ENCODE data around the gene HARS1. TPM values are rescaled to one million over a fixed set of nuclear protein-coding genes. Genes with fewer than 3 reads are reported as not detected.
A peak's percentile ranks its signal among the peaks of the same experiment; 100 is the strongest.
"Not testable (repeated sequence)": the region's sequence is repeated elsewhere in the genome, so short reads cannot be mapped to it uniquely, and the experiment has no call there.

Gene HARS1
- total RNA-seq, 1 experiment from 2014 or later, result 55.6 TPM

DNA sequence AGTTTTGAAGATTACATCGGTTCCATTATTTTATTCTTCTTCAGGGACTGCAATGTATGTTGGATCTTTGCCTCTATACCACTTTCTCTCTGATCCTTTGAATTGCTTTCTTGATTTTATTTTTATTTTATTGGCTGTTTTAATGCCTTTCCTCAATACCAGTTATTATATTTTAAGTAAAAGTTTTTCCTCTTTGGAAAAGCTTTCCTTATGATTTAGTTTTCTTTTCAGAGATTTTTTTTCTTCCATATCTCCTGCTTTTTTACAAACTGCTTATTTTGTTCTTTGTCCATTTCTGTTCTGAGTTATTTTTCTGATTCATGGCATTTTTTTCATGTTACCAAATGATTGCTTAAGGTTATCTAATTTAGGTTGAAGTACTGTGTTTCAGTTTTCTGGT lies 20.6 kb upstream of the HARS1 start (continued):
- no peak for TF ChIP-seq ZNF121 (CRISPR knock-in tag; IDR thresholded peaks at IDR 0.05)

DNA sequence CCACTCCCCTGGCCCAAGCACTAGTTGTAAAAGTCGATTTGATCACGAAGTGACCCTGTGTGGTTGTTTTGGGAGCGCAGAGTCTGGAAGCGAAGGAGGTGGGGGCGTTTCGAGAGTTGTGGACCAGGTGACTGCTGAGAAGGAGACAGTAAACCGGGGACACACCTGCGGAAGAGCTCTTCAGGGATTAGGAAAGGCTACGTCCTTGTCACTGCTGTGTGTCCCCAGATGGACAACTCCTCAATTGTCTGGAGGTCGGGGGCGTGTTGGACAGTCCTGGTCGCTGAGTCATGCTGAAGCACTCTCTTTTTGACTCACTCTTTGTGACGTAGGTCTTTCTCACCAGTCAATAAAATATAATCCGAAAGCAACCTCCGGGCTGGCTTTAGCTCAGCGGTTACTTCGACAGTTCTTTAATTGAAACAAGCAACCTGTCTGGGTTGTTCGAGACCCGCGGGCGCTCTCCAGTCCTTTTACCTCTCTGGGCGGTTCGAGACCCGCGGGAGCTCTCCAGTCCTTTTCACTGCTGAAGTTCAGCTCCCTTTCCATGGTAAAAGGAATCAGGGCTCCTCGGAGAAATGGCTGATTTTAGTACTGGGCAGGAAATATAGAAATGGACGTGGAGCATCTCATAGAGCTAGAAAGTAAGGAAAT lies 19.9 kb upstream of the HARS1 start:
- POLR2A ChIA-PET, result interaction anchor here (0.6 to 1.7 kb wide), 4 partner anchors 11 to 164 kb away, joined by 3 to 10 read pairs (median 4); partner anchors contain the start of genes DND1, EIF4EBP3, IK and NDUFA2
- peaks cover 4% of the 10 kb centered on the region; the same call in 1 of the 2 replicates for H3K4me1 Mint-ChIP-seq
- CTCF ChIA-PET, result interaction anchor here (0.6 to 1.6 kb wide), 13 partner anchors 9 to 466 kb away, joined by 3 to 12 read pairs (median 4); partner anchors contain the start of genes CD14, EIF4EBP3, HARS1 and HARS2
- ATAC-seq, result peak; percentile 83
- peaks cover 3% of the 10 kb centered on the region for H3K36me3 Mint-ChIP-seq
- TF ChIP-seq ZNF232 (CRISPR knock-in tag; IDR thresholded peaks at IDR 0.05) (no peak), ZNF219 (CRISPR knock-in tag; IDR thresholded peaks at IDR 0.05; ENCODE audit: borderline replicate concordance) (no peak), NFE2L1 (CRISPR knock-in tag; IDR thresholded peaks at IDR 0.05) (peak; percentile 89), SP1 (CRISPR knock-in tag; conservative IDR thresholded peaks at IDR 0.05) (0 out of 2 replicates have a peak, but pooled peaks have one; percentile 22), TCF7 (CRISPR knock-in tag; IDR thresholded peaks at IDR 0.05; ENCODE audit: low read depth) (no peak)
- TF ChIP-seq, protein P1, sequence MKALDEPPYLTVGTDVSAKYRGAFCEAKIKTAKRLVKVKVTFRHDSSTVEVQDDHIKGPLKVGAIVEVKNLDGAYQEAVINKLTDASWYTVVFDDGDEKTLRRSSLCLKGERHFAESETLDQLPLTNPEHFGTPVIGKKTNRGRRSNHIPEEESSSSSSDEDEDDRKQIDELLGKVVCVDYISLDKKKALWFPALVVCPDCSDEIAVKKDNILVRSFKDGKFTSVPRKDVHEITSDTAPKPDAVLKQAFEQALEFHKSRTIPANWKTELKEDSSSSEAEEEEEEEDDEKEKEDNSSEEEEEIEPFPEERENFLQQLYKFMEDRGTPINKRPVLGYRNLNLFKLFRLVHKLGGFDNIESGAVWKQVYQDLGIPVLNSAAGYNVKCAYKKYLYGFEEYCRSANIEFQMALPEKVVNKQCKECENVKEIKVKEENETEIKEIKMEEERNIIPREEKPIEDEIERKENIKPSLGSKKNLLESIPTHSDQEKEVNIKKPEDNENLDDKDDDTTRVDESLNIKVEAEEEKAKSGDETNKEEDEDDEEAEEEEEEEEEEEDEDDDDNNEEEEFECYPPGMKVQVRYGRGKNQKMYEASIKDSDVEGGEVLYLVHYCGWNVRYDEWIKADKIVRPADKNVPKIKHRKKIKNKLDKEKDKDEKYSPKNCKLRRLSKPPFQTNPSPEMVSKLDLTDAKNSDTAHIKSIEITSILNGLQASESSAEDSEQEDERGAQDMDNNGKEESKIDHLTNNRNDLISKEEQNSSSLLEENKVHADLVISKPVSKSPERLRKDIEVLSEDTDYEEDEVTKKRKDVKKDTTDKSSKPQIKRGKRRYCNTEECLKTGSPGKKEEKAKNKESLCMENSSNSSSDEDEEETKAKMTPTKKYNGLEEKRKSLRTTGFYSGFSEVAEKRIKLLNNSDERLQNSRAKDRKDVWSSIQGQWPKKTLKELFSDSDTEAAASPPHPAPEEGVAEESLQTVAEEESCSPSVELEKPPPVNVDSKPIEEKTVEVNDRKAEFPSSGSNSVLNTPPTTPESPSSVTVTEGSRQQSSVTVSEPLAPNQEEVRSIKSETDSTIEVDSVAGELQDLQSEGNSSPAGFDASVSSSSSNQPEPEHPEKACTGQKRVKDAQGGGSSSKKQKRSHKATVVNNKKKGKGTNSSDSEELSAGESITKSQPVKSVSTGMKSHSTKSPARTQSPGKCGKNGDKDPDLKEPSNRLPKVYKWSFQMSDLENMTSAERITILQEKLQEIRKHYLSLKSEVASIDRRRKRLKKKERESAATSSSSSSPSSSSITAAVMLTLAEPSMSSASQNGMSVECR (CRISPR knock-in tag; IDR thresholded peaks at IDR 0.05; ENCODE audit: borderline replicate concordance), result no peak
- peak overlapping the region; percentile 77 for H3K27ac Mint-ChIP-seq
- H3K9me3 Mint-ChIP-seq, result no peaks in the 10 kb centered on the region
- DNase-seq (ENCODE audit: low spot score), result peak; percentile 77
- H3K4me3 Mint-ChIP-seq, result peak overlapping the region; percentile 92
- no peaks in the 10 kb centered on the region for H3K27me3 Mint-ChIP-seq (ENCODE audit: low read depth)

DNA sequence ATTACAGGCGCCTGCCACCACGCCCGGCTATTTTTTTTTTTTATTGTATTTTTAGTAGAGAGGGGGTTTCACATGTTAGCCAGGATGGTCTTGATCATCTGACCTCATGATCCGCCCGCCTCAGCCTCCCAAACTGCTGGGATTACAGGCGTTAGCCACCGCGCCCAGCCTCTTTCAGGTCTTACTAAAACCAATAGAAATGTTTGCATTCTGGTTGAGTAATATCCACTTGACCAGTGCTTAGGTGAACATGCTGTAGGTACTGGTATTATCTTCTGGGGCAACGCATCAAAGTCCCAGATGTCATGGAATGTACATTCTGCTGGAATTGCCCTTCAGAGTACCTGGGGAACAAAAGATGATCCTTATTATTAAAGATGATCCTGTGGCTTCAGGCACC lies 17.6 kb upstream of the HARS1 start:
- POLR2A ChIA-PET, result interaction anchor here (1.2 kb wide), 1 partner anchor 9 kb away, joined by 3 read pairs; the partner anchor contains the start of gene ZMAT2
- ATAC-seq, result not testable (repeated sequence)

DNA sequence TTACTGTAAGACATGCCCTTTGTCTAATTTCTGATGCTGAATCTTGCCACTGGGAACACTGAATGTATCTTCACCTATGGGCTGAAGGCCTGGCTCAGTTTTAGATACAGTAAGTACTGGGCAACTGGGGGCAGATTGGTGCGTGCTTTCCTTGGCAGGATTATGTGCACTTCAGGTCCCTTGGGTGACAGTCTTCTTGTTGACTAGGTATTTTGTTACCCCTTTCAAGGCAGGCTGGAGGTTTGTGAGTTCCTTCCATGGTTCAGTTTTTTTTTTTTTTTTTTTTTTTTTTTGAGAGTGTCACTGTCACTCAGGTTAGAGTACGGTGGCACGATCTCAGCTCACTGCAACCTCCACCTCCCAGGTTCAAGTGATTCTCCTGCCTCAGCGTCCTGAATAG lies 16.6 kb upstream of the HARS1 start:
- no peak overlapping the region for H3K4me3 Mint-ChIP-seq
- TF ChIP-seq KAT7 (CRISPR knock-in tag; IDR thresholded peaks at IDR 0.05; ENCODE audit: borderline replicate concordance), result no peak
- no peak for TF ChIP-seq SOX15 (CRISPR knock-in tag; IDR thresholded peaks at IDR 0.05)
- peaks cover 4% of the 10 kb centered on the region; the same call in 1 of the 2 replicates for H3K4me1 Mint-ChIP-seq
- POLR2A ChIA-PET, result no interaction called here
- no peaks in the 10 kb centered on the region for H3K27me3 Mint-ChIP-seq (ENCODE audit: low read depth)
- H3K9me3 Mint-ChIP-seq, result no peaks in the 10 kb centered on the region
- CTCF ChIA-PET, result interaction anchor here (0.5 kb wide), 1 partner anchor 13 kb away, joined by 3 read pairs; no protein-coding TSS in a partner anchor
- H3K36me3 Mint-ChIP-seq, result peaks cover 29% of the 10 kb centered on the region
- no peak overlapping the region for H3K27ac Mint-ChIP-seq
- DNase-seq (ENCODE audit: low spot score) (no peak), ATAC-seq (no peak)

More for the DNA sequence above, 17.6 kb upstream of the HARS1 start:
- H3K9me3 Mint-ChIP-seq; H3K27ac Mint-ChIP-seq; CTCF ChIA-PET; DNase-seq (ENCODE audit: low spot score); H3K4me3 Mint-ChIP-seq; H3K27me3 Mint-ChIP-seq (ENCODE audit: low read depth); H3K4me1 Mint-ChIP-seq: not testable (repeated sequence)
- H3K36me3 Mint-ChIP-seq, result peaks cover 19% of the 10 kb centered on the region

DNA sequence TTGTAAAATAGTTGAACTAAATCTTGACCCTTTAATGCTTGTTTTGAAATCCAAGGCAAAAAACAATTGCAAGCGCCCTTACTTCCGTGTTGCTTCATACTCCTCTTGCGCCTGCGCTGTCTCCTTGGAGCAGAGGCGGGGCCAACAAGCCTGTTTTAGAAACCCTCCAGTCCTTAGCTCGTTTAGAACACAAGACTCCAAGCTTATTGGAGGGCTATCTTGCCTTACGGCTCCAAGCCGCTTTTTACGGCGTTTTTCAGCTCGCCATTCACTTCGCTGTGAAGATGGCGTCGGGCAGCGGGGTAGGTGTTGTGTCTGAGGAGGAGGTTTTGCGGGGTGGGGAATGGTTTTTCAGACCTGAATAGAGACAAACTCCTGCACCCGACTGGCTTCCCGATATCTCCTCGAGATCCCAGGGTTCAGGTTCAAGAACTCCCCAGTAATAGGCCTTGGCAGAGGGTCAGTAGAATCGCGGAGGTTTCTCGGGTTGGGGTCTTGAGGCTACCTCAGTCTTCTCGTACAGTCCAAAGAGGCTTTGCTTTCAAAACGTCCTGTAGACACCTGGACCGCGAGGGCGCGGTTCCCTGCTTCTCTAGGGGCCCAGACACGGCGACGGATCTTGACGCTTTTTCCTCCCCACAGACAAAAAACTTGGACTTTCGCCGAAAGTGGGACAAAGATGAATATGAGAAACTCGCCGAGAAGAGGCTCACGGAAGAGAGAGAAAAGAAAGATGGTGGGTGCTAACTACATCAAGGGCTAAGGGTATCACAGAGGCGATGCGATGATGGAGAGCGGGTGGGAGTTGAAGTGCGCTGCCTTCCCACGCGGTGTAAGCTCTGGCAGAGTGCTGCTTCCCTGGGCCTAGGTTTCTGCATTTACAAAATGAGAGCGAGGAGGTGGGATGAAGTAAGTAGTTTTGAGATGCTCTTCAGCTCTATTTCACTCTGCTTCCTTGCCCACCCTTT lies 9.3 kb upstream of the HARS1 start, which contains the start of gene ZMAT2:
TSS of gene ZMAT2 (plus strand) at position 271 of the 968 bp plus-strand sequence. CDS start at position 285, 14 bp downstream.
- Mint-ChIP-seq H3K36me3 (peaks cover 81% of the 10 kb centered on the region), H3K4me3 (peak within 1 kb of the TSS; percentile 97), H3K27me3 (ENCODE audit: low read depth) (no peaks in the 10 kb centered on the region), H3K9me3 (no peaks in the 10 kb centered on the region), H3K4me1 (peaks cover 23% of the 10 kb centered on the region), H3K27ac (peak within 1 kb of the TSS; percentile 86)
- ChIA-PET CTCF (interaction anchor here (0.7 to 1.9 kb wide), 13 partner anchors 9 to 354 kb away, joined by 3 to 10 read pairs (median 5); partner anchors contain the start of genes EIF4EBP3, HARS1, HARS2 and HBEGF), POLR2A (interaction anchor here (0.6 to 1.4 kb wide), 9 partner anchors 9 to 298 kb away, joined by 3 to 10 read pairs (median 3); partner anchors contain the start of genes HARS1, HARS2, IK and NDUFA2)
- peak; percentile 99 for ATAC-seq
- DNase-seq (ENCODE audit: low spot score), result peak; percentile 91
- TF ChIP-seq, protein P2, sequence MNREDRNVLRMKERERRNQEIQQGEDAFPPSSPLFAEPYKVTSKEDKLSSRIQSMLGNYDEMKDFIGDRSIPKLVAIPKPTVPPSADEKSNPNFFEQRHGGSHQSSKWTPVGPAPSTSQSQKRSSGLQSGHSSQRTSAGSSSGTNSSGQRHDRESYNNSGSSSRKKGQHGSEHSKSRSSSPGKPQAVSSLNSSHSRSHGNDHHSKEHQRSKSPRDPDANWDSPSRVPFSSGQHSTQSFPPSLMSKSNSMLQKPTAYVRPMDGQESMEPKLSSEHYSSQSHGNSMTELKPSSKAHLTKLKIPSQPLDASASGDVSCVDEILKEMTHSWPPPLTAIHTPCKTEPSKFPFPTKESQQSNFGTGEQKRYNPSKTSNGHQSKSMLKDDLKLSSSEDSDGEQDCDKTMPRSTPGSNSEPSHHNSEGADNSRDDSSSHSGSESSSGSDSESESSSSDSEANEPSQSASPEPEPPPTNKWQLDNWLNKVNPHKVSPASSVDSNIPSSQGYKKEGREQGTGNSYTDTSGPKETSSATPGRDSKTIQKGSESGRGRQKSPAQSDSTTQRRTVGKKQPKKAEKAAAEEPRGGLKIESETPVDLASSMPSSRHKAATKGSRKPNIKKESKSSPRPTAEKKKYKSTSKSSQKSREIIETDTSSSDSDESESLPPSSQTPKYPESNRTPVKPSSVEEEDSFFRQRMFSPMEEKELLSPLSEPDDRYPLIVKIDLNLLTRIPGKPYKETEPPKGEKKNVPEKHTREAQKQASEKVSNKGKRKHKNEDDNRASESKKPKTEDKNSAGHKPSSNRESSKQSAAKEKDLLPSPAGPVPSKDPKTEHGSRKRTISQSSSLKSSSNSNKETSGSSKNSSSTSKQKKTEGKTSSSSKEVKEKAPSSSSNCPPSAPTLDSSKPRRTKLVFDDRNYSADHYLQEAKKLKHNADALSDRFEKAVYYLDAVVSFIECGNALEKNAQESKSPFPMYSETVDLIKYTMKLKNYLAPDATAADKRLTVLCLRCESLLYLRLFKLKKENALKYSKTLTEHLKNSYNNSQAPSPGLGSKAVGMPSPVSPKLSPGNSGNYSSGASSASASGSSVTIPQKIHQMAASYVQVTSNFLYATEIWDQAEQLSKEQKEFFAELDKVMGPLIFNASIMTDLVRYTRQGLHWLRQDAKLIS (CRISPR knock-in tag; IDR thresholded peaks at IDR 0.05; ENCODE audit: borderline replicate concordance), result no peak
- TF ChIP-seq FOXK1 (CRISPR knock-in tag; IDR thresholded peaks at IDR 0.05), result peak; percentile 91; the same call in 1 of the 2 replicates
- TF ChIP-seq, protein P3, sequence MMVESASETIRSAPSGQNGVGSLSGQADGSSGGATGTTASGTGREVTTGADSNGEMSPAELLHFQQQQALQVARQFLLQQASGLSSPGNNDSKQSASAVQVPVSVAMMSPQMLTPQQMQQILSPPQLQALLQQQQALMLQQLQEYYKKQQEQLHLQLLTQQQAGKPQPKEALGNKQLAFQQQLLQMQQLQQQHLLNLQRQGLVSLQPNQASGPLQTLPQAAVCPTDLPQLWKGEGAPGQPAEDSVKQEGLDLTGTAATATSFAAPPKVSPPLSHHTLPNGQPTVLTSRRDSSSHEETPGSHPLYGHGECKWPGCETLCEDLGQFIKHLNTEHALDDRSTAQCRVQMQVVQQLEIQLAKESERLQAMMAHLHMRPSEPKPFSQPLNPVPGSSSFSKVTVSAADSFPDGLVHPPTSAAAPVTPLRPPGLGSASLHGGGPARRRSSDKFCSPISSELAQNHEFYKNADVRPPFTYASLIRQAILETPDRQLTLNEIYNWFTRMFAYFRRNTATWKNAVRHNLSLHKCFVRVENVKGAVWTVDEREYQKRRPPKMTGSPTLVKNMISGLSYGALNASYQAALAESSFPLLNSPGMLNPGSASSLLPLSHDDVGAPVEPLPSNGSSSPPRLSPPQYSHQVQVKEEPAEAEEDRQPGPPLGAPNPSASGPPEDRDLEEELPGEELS (CRISPR knock-in tag; IDR thresholded peaks at IDR 0.05), result no peak
- TF ChIP-seq SMAD3 (CRISPR knock-in tag; IDR thresholded peaks at IDR 0.05; ENCODE audit: borderline replicate concordance), result no peak
